ENCODE results near the gene C17orf78.
"Not testable (repeated sequence)": the region's sequence is repeated elsewhere in the genome, so short reads cannot be mapped to it uniquely, and the experiment has no call there.

C17orf78 gene

DNA sequence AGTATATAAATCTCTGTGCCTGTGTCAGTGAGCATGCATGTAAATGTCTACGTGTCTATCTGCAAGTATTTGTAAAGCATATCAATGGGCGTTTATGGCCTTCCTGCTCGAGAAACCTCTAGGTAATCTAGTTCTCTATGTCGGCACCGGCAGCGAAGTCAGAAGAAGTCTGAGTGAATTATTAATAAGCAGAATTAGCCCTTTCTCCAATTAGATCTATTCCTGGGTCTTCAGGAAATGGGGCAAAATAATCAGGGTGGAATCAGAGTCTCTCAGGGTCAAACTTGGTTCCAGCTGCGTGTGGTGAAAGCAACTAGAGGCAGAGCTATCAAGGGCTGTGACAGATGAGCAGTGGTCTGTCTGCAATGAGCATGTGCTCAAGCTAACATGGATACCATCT is at the start of gene C17orf78:
C17orf78 (plus strand) TSS at position 280 of the 400 bp plus-strand sequence; CDS start at position 388, 108 bp downstream.
- no peak for DNase-seq

DNA sequence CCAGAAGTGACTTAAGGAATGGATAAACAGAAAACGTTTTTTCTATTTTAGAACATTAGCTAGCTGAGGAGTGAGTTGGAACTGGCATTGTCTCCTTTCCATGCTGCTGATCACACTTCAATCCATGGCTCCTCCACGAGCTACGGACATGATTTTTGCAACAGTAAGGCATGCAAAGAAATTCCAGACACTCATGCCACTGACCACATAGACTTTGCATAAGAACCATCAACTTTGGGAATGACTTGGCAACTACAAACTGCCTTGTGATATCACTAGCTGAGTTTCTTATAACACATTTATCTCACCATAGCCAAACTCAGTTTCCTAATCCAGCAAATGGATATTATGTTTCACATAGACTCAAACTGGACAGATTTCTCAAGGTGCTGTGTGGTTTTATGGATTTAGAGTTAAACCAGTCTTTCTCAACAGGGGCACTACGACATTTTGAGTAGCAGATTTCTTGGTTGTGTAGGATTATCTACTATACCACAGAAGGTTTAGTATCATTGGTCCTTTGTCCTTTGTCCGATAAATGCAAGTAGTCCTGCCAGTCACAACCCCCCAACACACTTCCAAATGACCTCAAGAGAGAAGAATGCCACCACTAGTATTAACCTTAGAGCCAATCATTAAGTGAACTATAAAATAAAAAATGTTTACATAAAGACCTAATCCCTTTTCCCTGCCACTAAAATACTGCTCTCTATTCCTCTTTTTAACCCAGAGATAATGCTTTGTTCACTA is 48.3 kb upstream of the C17orf78 start:
- DNase-seq: no peak

DNA sequence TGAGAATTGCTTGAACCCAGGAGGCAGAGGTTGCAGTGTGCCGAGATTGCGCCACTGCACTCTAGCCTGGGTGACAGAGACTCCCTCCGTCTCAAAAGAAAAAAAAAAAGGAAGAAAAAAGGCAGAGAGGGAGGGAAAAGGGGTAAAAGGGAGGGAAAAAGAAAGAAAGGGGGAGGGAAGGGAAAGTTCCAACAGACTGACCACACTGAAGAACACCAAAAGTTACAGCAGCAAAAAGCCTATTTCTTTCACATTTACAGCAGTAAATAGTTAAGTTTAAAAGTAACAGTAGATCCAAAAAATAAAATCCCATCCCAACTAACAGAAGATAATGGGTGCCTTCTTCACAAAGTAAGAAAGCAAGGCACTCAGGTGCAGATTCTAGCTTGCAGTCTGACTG is 36.9 kb upstream of the C17orf78 start:
- no peak for DNase-seq

DNA sequence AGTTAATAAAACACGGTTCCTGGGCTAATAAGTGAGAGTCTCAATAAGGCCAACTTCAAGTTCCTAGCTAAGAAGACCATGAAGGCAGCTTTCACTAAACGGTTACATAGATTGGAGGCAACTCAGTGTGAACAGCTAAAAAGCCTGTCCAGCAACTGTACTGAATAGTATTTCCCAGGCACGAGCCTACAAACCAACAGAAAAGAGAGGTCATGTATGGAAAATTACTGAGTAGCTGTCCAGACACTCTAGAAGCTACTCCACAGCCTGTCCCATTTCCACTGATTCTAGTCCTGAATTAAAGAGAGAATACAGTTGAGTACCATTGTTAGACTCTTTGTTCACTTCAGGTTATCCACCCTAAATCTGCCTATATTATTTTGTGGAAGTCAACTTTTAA is 36.5 kb upstream of the C17orf78 start:
- DNase-seq: no peak

DNA sequence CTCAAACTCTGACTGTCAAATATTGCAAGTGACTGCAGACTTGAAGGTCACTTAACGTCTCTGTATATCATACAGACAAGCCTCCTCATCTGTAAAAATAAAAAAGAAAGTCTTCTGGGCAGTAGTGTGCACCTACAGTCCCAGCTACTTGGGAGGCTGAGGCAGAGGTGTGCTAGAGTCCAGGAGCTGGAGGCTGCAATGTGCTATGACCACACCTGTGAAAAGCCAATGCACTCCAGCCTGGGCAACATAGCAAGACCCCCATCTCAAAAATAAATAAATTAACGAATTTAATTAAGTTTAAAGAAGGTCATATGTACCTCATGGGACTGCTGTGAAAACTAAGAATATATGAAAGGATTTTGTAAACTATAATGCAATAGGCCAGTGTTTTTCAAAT is 35.0 kb upstream of the C17orf78 start:
- DNase-seq: no peak

DNA sequence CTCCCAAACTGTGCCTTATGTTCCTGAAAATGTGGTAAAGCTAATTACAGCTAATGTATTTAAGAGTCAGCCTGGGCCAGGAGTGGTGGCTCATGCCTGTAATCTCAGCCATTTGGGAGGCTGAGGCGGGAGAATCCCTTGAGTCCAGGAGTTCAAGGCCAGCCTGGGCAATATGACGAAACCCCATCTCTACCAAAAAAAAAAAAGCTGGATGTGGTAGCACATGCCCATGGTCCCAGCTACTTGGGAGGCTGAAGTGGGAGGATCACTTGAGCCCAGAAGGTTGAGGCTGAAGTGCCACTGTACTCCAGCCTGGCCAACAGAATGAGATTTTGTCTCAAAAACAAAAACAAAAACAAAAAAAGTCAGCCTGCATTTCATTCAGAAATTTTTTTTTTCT is 33.2 kb upstream of the C17orf78 start:
- no peak for DNase-seq

DNA sequence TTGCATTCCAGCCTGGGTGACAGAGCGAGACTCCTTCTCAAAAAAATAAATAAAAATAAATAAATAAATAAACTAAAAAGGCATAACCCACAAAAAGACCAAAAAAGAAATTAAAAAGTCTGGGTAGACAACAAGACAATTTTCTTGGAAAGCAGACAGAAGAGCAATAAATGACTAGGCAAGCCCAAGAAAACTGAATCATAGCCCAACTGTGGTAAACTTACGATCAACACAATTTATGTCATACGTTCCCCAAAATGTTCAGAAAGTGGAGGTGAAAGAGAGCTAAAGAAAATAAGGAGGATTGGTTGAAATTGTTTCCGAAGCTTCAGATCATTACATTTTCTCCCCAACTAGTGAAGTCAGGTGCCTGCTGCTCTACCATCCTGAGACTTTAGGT is 31.3 kb upstream of the C17orf78 start:
- no peak for DNase-seq

DNA sequence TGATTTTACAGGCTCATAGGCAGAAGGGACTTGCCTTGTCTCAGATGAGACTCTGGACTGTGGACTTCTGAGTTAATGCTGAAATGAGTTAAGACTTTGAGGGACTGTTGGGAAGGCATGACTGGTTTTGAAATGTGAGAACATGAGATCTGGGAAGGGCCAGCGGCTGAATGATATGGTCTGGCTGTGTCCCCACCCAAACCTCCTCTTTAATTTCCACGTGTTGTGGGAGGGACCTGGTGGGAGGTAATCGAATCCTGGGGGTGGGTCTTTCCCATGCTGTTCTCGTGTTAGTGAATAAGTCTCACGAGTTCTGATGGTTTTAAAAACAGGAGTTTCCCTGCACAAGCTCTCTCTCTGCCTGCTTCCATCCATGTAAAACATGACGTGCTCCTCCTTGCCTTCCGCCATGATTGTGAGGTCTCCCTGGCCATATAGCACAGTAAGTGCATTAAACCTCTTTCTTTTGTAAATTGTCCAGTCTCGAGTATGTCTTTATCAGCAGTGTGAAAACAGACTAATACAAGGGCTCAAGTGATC is 28.9 kb upstream of the C17orf78 start:
- DNase-seq: not testable (repeated sequence)

DNA sequence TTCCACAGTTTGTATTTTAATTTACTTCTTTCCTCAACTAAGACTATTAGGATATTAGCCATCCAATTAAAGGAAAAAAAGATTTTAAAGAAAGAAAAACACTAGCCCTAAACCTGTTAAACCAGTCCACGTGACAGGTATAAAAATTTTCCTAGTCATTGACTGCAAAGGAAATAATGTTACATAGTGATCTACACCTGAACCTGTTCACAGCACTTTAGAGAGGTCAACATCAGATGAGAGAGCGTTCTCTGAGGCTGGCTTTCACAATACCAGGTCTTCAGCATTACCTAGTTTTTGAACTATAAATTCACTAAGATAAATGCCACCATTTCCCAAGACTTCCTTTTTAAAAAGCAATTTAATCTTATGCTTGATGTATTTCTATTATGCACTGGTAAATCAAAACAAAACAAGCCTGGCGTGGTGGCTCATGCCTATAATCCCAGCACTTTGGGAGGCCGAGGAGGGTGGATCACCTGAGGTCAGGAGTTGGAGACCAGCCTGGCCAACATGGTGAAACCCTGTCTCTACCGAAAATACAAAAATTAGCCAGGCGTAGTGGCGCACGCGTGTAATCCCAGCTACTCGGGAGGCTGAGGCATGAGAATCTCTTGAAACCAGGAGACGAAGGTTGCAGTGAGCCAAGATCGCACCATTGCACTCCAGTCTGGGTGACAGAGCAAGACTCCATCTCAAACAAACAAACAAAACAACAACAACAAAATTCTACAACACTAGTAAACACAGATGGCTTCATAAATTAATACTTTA is 18.8 kb upstream of the C17orf78 start:
- DNase-seq: not testable (repeated sequence)

DNA sequence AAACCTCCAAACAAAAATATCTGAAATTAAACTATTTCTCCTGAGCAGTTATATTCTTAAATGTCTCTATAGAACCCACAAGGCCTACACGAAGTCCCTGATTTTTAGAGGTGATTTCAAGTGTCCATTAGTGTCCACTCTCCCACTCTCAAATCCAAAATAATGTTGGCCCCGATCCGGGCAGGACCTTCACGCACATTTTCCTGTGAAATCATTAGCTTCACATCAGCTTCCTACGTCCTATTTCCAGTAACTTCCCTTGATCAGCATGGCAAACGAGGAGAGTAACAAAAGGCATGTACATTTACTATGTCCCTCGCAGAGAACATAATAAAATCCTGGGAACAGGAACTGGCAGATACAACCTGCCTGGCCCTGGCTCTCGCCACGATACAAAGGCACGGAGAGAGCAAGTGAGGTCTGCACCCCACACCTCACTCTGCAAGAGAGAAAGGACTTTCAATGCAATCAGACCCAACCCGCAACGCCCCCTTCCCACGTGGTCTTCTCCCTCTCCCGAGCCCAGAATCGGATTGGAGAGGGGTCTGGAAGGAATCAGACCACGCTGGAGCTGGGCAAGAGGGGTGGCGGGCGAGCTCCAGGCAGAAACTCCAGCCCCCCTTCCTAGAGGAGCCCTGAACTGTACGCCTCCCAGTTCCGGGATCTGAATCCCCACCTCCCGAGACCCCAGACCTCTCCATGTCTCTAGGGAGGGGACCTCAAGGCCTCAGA is 17.5 kb upstream of the C17orf78 start:
- DNase-seq: peak; percentile 21

DNA sequence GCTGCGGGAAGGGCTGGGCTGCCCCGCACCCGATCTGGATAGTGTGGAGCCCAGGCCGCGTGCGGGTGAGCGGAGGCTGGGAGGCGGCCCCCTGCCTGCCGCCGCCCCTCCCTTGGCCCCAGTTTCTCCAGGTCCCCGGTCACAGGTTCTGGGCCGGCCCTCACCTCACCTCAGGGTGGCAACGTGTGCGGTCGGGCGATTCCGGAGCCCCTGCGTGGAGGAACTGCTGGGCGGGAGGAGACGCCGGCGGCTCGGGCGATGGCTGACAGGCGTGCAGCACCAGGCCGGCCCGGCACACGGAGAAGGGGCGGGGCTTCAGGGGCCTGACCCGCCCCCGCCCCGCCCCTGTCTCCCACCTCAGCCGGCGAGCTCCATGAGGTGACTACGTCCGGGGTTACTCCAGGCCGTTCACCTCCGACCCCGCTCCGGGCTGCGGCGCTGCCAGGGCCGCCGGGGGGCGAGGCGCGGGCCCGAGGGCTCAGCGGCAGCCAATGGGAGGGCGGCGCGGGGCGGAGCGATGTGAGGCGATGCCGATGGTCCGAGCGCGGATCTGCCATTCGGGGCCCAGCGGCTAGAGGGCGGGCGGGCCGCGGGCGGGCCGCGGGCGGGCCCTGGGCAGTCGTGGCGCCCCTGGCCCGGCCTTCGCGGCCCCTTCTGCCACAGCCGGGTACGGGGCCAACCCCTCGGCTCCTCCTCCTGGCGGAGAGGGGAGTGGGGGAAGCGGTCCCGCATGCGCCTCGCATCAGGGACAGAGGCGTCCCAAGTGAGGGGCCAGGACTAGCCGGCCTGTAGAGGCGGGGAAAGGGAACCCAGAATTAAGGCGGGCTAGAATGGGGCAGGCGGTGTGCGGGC is 16.7 kb upstream of the C17orf78 start:
- DNase-seq: peak; percentile 95

DNA sequence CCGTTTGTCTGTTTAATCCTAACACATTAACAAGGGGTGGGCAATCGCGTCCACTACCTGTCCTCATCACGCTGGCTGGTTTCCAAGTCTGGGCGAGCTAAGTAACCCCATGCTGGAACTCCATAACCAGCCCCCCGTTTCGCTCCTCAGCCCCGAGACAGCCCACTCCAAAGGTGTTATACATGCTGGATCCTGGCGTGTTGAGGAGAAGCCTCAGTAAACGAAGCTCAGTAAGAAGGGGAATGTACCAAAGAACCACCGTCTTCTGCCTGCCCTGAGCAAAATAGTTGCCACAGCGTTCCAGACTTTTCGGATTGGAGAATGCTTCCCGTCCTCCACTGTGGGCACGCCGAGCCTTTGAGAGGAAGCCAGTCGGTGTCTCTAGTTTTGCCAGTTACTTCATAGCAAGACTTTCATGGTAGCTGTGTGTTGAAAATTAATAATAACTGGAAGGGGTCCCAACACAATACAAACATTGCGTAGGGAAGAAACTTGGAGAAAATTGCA is 16.1 kb upstream of the C17orf78 start:
- no peak for DNase-seq

DNA sequence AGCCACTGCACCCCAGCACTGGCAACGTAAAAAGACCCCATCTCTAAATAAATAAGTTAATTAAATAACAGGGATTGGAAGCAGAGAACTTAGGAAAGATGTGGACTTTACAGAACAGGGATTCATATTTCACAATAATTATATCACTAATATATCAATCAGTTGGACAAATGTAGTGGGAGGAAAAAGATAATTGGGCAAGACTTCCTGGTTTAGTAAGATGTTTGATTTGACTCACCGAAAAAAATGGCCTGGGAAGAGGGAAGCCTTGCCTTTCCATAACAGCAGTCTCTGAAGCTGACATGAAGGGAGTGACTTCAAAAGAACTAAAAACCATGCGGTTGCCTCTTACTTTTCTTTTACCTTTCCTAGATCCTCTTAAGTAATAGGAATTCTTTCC is 15.2 kb upstream of the C17orf78 start:
- DNase-seq: no peak

DNA sequence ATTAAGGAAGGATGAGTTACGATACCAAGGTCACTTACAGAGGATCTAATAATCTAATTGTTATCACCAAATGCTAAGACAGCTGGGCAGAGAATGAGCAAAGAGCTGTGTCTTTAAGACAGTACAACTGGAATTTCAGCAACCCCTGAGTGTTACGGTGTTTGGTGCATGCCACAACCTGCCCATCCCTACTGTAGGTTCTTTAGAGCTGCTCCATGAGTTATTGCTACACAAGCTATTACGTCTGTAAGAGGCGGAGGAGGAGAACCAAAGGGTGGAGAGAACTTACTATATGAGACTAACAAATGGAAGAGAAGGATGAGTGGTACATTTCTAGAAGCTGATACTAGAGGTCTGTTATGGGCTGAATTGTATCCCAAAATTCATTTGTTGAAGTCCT is 14.2 kb upstream of the C17orf78 start:
- no peak for DNase-seq

DNA sequence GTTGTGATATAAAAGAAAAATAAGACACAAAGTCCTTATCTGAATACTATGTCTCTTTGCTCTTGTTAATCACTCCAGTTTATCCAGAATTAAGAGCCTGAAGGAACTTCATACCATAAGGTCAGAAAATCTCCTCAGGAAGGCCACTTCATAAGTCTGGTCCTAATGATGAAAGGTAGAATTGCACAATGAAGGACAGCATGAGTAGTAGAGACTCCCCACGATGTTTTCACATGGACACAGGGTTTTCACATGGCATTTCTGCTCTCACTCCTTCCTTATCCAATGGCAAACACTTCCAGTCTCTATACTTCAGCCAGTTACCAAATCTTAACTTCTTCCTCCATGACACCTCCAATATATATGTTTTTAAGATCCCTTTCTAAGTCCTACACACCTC is 10.2 kb upstream of the C17orf78 start:
- no peak for DNase-seq

DNA sequence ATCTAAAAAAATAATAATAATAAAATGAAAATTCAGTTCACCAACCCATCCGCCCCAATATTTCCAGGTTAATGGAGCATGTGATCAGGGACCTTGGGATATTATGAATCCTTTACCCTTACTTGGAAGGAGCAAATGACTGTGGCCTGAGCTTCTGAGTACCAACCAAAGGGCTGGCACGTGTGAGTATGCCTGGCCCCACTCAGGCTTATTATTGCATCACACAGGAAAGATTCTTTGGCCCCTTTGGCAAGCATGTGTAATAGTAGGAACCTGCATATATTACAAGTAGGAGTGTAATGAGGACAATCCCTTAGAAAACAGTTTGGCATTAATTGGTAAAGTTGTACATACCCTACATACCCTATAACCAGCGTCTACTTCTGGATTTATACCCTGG is 7.2 kb upstream of the C17orf78 start:
- DNase-seq: no peak

DNA sequence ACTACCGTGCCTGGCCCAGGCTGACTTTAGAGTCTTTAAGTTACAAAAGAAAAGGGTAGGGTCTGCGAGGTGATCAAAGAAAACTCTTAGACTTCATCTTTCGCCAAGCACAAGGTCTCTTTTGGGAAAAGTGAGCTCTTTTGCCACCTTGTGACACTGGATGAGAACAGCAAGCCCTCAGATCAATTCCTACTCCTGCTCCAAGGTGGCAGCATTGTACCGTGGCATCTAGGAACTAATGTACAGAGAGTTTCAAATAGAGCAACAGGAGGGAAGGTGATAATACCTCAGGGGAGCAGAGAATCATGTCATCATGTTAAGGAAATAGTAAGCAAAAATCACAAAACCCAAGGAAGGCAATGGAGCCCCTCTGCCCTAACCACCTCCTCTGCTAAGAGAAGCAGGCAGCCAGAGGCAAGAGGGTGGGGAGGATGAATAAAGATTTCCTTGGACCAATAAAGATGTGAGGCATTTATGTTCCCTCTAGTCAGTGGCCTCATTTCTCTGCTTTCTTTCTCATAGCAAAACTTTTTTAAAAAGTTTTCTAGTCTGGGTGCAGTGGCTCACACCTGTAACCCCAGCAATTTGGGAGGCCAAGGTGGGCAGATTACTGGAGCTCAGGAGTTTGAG is 2.1 kb upstream of the C17orf78 start:
- DNase-seq: peak; percentile 78

DNA sequence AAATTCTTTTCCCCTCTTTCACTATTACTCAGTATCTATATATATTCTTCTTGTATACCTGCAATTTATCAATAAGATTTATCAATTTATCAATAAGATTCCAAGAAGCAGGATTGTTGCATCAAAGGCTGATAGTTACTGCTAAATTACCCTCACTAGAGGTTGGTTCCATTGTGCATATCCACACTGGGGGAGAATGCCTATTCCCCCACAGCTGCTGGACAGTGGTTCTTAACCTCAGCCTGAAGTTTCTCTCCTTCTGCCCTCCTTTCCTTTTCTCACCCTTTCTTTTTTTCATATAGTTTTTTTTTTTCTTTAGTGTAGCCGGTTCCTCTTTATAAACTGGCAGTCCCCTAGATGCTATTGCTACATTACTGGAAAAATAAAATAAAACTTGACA is 6.3 kb downstream of the C17orf78 start:
- DNase-seq: no peak

DNA sequence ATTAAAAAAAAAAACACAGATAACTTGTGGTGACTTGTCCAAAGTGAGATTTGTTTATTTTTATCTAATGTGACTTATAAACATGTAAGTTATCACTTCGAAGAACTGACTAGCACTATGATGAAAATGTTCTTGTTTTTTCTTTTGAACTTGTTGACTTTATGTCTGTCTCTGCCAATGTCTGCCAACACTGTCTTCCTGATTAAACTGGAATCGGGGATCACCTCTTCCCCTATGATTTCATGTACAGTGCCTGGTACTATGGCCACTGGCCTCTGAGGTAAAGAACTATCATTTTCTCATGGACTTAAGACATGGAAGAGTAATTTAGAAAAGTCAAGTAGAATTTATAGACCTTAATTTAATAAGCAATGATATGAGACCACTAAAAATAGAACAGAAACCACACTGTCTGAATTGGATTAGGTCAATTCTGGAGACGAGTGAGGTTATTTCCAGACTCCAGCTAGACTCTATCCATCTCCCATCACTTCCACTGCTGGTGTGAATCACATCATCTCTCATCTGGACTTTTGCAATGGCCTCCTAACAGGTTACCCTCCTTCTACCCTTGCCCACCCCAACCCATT is 8.9 kb downstream of the C17orf78 start:
- DNase-seq: no peak

DNA sequence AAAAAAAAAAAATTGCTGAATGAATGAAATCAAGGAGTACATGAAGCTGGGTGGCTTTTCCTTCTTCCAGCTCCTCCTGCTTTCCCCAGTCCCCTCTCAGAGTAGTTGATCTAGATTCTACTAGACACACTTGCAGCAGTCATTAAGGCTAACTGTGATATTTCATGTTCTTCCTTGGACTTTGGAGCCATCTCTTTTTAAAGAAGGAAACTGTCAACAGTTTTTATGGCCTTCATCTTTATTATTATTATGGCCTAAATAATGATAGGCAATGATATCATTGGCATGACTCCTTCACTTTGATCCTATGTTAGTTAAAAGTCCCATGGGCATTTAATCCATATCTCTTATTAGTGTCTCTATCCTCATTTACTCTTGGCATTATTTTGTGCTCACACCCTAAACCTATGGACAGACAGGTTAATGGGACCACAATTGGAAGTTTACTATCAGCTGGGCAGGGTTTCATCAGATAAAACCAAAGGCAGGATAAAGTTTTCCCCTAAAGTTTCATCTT is 9.7 kb downstream of the C17orf78 start:
- DNase-seq: no peak

DNA sequence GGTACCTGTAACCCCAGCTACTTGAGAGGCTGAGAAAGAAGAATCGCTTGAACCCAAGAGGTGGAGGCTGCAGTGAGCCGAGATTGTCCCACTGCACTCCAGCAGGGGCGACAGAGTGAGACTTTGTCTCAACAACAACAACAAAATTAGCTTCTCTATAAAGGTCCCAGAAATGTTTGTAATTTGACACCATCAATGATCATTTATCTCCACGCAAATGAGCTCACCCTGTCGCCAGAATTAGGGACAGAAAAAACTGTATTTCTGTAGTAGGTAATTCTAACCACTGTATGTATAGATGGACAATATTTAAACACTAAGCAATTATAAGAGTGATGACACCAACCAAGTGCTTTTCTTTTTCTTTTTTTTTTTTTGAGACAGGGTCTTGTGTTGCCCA is 10.7 kb downstream of the C17orf78 start:
- no peak for DNase-seq
